Esophagus muscularis mucosa (tissue), 4 donors: ENCODE results near the gene LGR5.

Experiments used
- EP300 ChIP-seq: sonication (generic); formaldehyde crosslinking; IDR thresholded peaks from one replicate; pipeline ENCODE4 v1.6.1; 2017; ENCODE audit warnings: antibody characterized with exemption
- POLR2A ChIP-seq: fragments of 450-650 bp; IDR thresholded peaks from one replicate; pipeline ENCODE4 v1.6.1; 2017; ENCODE audit warnings: antibody characterized with exemption, moderate library complexity, mild to moderate bottlenecking, low read depth
- TF ChIP-seq, protein P1 (sequence below), 3 experiments: fragments of 200-600 bp in 2 of 3; fragments of 450-650 bp in 1 of 3; sonication (generic) in 2 of 3; IDR thresholded peaks; one replicate each; pipeline ENCODE4 v1.5.1; 2017 to 2019; ENCODE audit warnings: antibody characterized with exemption in 3 of 3, mild to moderate bottlenecking in 2 of 3, moderate library complexity in 1 of 3

- TF ChIP-seq, protein P1, sequence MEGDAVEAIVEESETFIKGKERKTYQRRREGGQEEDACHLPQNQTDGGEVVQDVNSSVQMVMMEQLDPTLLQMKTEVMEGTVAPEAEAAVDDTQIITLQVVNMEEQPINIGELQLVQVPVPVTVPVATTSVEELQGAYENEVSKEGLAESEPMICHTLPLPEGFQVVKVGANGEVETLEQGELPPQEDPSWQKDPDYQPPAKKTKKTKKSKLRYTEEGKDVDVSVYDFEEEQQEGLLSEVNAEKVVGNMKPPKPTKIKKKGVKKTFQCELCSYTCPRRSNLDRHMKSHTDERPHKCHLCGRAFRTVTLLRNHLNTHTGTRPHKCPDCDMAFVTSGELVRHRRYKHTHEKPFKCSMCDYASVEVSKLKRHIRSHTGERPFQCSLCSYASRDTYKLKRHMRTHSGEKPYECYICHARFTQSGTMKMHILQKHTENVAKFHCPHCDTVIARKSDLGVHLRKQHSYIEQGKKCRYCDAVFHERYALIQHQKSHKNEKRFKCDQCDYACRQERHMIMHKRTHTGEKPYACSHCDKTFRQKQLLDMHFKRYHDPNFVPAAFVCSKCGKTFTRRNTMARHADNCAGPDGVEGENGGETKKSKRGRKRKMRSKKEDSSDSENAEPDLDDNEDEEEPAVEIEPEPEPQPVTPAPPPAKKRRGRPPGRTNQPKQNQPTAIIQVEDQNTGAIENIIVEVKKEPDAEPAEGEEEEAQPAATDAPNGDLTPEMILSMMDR (IDR thresholded peaks at IDR 0.05), result no peak
- TF ChIP-seq POLR2A (no peak), EP300 (no peak)
Measured at GRCh38 chr12:71578694-71579258, 139.2 kb downstream of the LGR5 start.
